ENCODE data around the gene SF3A2.

GRCh38 chr19:2255112-2255845 lies 18.7 kb downstream of the SF3A2 start:
- no peak for TF ChIP-seq POLR2A (IDR thresholded peaks at IDR 0.05; ENCODE audit: low read depth, low read length)
- no peak for TF ChIP-seq SPI1 (IDR thresholded peaks at IDR 0.05; ENCODE audit: low read depth, low read length)

Measured in GM12891 (cell line).